ENCODE measurements around the gene SPARCL1. TPM values are rescaled to one million over a fixed set of nuclear protein-coding genes. Genes with fewer than 3 reads are reported as not detected.

The SPARCL1 gene
- total RNA-seq, 4 donors from 2014 or later: 1,025 to 1,777 (median 1,327) TPM

GRCh38 chr4:87433342-87433741 is 95.8 kb downstream of the SPARCL1 start:
- no peak for TF ChIP-seq POLR2A (IDR thresholded peaks at IDR 0.05)
- TF ChIP-seq, protein P1, sequence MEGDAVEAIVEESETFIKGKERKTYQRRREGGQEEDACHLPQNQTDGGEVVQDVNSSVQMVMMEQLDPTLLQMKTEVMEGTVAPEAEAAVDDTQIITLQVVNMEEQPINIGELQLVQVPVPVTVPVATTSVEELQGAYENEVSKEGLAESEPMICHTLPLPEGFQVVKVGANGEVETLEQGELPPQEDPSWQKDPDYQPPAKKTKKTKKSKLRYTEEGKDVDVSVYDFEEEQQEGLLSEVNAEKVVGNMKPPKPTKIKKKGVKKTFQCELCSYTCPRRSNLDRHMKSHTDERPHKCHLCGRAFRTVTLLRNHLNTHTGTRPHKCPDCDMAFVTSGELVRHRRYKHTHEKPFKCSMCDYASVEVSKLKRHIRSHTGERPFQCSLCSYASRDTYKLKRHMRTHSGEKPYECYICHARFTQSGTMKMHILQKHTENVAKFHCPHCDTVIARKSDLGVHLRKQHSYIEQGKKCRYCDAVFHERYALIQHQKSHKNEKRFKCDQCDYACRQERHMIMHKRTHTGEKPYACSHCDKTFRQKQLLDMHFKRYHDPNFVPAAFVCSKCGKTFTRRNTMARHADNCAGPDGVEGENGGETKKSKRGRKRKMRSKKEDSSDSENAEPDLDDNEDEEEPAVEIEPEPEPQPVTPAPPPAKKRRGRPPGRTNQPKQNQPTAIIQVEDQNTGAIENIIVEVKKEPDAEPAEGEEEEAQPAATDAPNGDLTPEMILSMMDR (IDR thresholded peaks at IDR 0.05): no peak
- DNase-seq: no peak
- no peaks in the 10 kb centered on the region for H3K4me1 ChIP-seq
- intact Hi-C loops (cut with DNase I; ENCODE audit: low total_unique reads): no loop called here
- no peak overlapping the region for H3K4me3 ChIP-seq
- no peaks in the 10 kb centered on the region for H3K36me3 ChIP-seq
- no peaks in the 10 kb centered on the region for H3K27me3 ChIP-seq
- H3K9me3 ChIP-seq: no peaks in the 10 kb centered on the region
- no peak overlapping the region for H3K27ac ChIP-seq

DNA sequence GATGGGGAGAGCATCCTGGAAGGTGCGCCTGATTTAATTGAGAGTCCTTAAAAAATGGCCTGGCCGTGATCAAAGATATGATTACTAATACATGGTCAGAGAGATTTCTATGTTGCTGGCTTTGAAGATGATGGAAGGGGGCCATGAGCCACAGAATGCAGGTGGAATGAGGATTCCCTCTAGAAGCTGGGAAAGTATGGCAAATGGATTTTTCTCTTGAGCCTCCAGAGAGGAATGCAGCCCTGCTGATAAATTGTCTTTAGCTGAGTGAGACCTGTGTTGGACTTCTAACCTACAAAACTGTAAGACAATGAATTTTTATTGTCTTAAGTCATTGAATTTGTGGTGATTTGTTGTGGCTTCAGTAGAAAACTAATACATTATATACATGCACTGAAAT is 99.1 kb downstream of the SPARCL1 start:
- Histone ChIP-seq H3K9me3 (no peaks in the 10 kb centered on the region), H3K36me3 (no peaks in the 10 kb centered on the region), H3K27me3 (no peaks in the 10 kb centered on the region), H3K4me3 (no peak overlapping the region), H3K27ac (no peak overlapping the region), H3K4me1 (no peaks in the 10 kb centered on the region)
- TF ChIP-seq POLR2A (IDR thresholded peaks at IDR 0.05): no peak
- TF ChIP-seq, protein P1 (IDR thresholded peaks at IDR 0.05): no peak
- intact Hi-C loops (cut with DNase I; ENCODE audit: low total_unique reads): no loop called here
- DNase-seq: no peak

- Histone ChIP-seq H3K27ac (no peak overlapping the region), H3K27me3 (no peaks in the 10 kb centered on the region), H3K9me3 (no peaks in the 10 kb centered on the region), H3K4me1 (no peaks in the 10 kb centered on the region), H3K36me3 (no peaks in the 10 kb centered on the region), H3K4me3 (no peak overlapping the region)
- DNase-seq: no peak
- intact Hi-C loops (cut with DNase I; ENCODE audit: low total_unique reads): no loop called here
- TF ChIP-seq, protein P1 (IDR thresholded peaks at IDR 0.05): no peak
- TF ChIP-seq POLR2A (IDR thresholded peaks at IDR 0.05): no peak
These were observed 100.2 kb downstream of the SPARCL1 start for GRCh38 chr4:87428979-87429378.

- DNase-seq: no peak
- intact Hi-C loops (cut with DNase I; ENCODE audit: low total_unique reads): no loop called here
- H3K27ac ChIP-seq: no peak overlapping the region
- H3K4me3 ChIP-seq: no peak overlapping the region
- H3K27me3 ChIP-seq: no peaks in the 10 kb centered on the region
- H3K9me3 ChIP-seq: no peaks in the 10 kb centered on the region
- no peaks in the 10 kb centered on the region for H3K4me1 ChIP-seq
- TF ChIP-seq POLR2A (IDR thresholded peaks at IDR 0.05): no peak
- TF ChIP-seq, protein P1 (IDR thresholded peaks at IDR 0.05): no peak
- no peaks in the 10 kb centered on the region for H3K36me3 ChIP-seq
These were observed 101.7 kb downstream of the SPARCL1 start for GRCh38 chr4:87427518-87427868.

DNA sequence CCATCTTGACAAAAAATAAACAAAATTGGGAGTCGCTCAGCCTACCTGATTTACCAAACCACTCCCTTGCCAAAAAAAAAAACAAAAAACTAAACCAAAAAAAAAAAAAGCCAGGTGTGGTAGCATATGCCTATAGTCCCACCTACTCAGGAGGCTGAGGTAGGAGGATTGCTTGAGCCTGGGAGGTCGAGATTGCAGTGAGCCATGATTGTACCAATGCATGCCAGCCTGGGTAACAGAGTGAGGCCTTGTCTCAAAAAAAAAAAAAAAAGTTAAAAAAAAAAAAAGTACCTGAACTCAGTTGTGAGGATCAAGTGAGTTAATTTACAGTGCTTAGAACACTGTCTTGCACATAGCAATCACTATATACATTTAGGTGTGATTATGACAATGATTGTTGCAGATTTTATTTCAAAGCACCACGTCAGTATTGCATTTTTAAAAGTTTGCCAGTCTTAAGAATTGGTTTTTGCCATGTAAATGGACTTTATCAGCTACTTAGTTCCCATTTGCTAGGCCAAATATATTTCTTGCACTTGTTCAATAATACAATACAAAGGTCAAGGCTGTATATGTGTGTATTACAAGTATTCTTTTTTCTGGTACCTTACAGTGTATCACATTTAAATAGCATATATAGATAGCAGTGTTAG is 102.2 kb downstream of the SPARCL1 start:
- Histone ChIP-seq H3K4me1 (no peaks in the 10 kb centered on the region), H3K4me3 (no peak overlapping the region), H3K27ac (no peak overlapping the region), H3K36me3 (no peaks in the 10 kb centered on the region), H3K27me3 (no peaks in the 10 kb centered on the region), H3K9me3 (no peaks in the 10 kb centered on the region)
- intact Hi-C loops (cut with DNase I; ENCODE audit: low total_unique reads): no loop called here
- no peak for DNase-seq
- no peak for TF ChIP-seq POLR2A (IDR thresholded peaks at IDR 0.05)
- TF ChIP-seq, protein P1 (IDR thresholded peaks at IDR 0.05): no peak
